MM.1S (cell line): Measurements from ENCODE around the gene OR2H1.

ENCODE experiments used
- DNase-seq: peaks from one replicate; pipeline ENCODE4 v3.0.0-alpha.2; 2015
- H2AFZ ChIP-seq: fragments of 300-600 bp; sonication (generic); 2 replicates; pipeline ENCODE4 v1.6.0; 2016; ENCODE audit warnings: antibody characterized with exemption, low read length
- H3F3A ChIP-seq: fragments of 300-600 bp; sonication (generic); 2 replicates; pipeline ENCODE4 v1.6.1; 2016; ENCODE audit warnings: mild to moderate bottlenecking, antibody characterized with exemption, low read length, moderate library complexity, mixed read lengths; ENCODE audit not compliant: insufficient read depth
- H3K27ac ChIP-seq: fragments of 300-600 bp; sonication (generic); 2 replicates; pipeline ENCODE4 v1.5.1; 2016; ENCODE audit warnings: mild to moderate bottlenecking, low read length
- H3K27me3 ChIP-seq: fragments of 300-600 bp; sonication (generic); replicated peaks from 2 replicates; pipeline ENCODE4 v1.6.0; 2016; ENCODE audit warnings: low read length; ENCODE audit not compliant: insufficient read depth
- H3K36me3 ChIP-seq: fragments of 300-600 bp; sonication (generic); replicated peaks from 2 replicates; pipeline ENCODE4 v1.6.1; 2016; ENCODE audit warnings: mild to moderate bottlenecking, low read length, mixed read lengths; ENCODE audit not compliant: insufficient read depth
- H3K4me1 ChIP-seq: fragments of 300-600 bp; sonication (generic); 2 replicates; pipeline ENCODE4 v1.6.1; 2016; ENCODE audit warnings: low read length, mixed read lengths
- H3K4me2 ChIP-seq: fragments of 300-600 bp; sonication (generic); 2 replicates; pipeline ENCODE4 v1.6.0; 2016; ENCODE audit warnings: low read depth, low read length
- H3K4me3 ChIP-seq: fragments of 300-600 bp; sonication (generic); 2 replicates; pipeline ENCODE4 v1.5.1; 2016; ENCODE audit warnings: low read length, mixed read lengths
- H3K79me2 ChIP-seq: fragments of 300-600 bp; sonication (generic); 2 replicates; pipeline ENCODE4 v1.6.1; 2016; ENCODE audit warnings: mixed run types, low read length, mixed read lengths
- H3K9ac ChIP-seq: fragments of 300-600 bp; sonication (generic); 2 replicates; pipeline ENCODE4 v1.6.1; 2016; ENCODE audit warnings: low read length, mixed read lengths
- H3K9me2 ChIP-seq: fragments of 300-600 bp; sonication (generic); replicated peaks from 2 replicates; pipeline ENCODE4 v1.6.1; 2016; ENCODE audit warnings: mild to moderate bottlenecking, low read length, mixed read lengths; ENCODE audit not compliant: insufficient read depth
- H3K9me3 ChIP-seq: fragments of 300-600 bp; sonication (generic); replicated peaks from 2 replicates; pipeline ENCODE4 v1.6.1; 2016; ENCODE audit warnings: mild to moderate bottlenecking, low read length, mixed read lengths; ENCODE audit not compliant: insufficient read depth
- H4K20me1 ChIP-seq: fragments of 300-600 bp; sonication (generic); 2 replicates; pipeline ENCODE4 v1.6.1; 2016; ENCODE audit warnings: mild to moderate bottlenecking, low read length, moderate library complexity, mixed read lengths; ENCODE audit not compliant: insufficient read depth
- CTCF ChIP-seq: fragments of 300-600 bp; sonication (generic); IDR thresholded peaks from 2 replicates; pipeline ENCODE4 v1.5.1; 2016; ENCODE audit warnings: antibody characterized with exemption, low read length, mixed read lengths
- EZH2 ChIP-seq: fragments of 300-600 bp; sonication (generic); optimal IDR thresholded peaks from 2 replicates; pipeline ENCODE3; 2017; ENCODE audit warnings: low read depth, mild to moderate bottlenecking, antibody characterized with exemption, low read length, mixed read lengths
- EZH2phosphoT487 ChIP-seq: fragments of 300-600 bp; sonication (generic); IDR thresholded peaks from 2 replicates; pipeline ENCODE4 v1.6.1; 2018; ENCODE audit warnings: antibody characterized with exemption, low read length

Gene OR2H1

GRCh38 chr6:29465279-29465678 lies 8.3 kb downstream of the OR2H1 start:
- H3K4me1 ChIP-seq, result no peaks in the 10 kb centered on the region
- H3K79me2 ChIP-seq, result no peaks in the 10 kb centered on the region
- no peak overlapping the region for H3K4me2 ChIP-seq
- H3K9me3 ChIP-seq, result no peaks in the 10 kb centered on the region
- no peak overlapping the region for H3K27ac ChIP-seq
- no peaks in the 10 kb centered on the region for H3F3A ChIP-seq
- TF ChIP-seq CTCF, result no peak
- TF ChIP-seq EZH2phosphoT487, result no peak
- no peak for TF ChIP-seq EZH2
- H4K20me1 ChIP-seq, result no peaks in the 10 kb centered on the region
- no peaks in the 10 kb centered on the region for H3K27me3 ChIP-seq
- H2AFZ ChIP-seq, result no peak overlapping the region
- no peak for DNase-seq
- H3K36me3 ChIP-seq, result no peaks in the 10 kb centered on the region
- no peaks in the 10 kb centered on the region for H3K9me2 ChIP-seq
- no peak overlapping the region for H3K9ac ChIP-seq
- H3K4me3 ChIP-seq, result no peak overlapping the region

GRCh38 chr6:29465801-29466200 lies 8.8 kb downstream of the OR2H1 start:
- Histone ChIP-seq H3K79me2 (no peaks in the 10 kb centered on the region), H3K4me3 (no peak overlapping the region), H3F3A (no peaks in the 10 kb centered on the region), H3K9ac (no peak overlapping the region), H3K4me2 (no peak overlapping the region), H4K20me1 (no peaks in the 10 kb centered on the region), H3K36me3 (no peaks in the 10 kb centered on the region), H3K4me1 (no peaks in the 10 kb centered on the region), H3K27me3 (no peaks in the 10 kb centered on the region), H2AFZ (no peak overlapping the region), H3K9me2 (no peaks in the 10 kb centered on the region), H3K27ac (no peak overlapping the region), H3K9me3 (no peaks in the 10 kb centered on the region)
- no peak for DNase-seq
- TF ChIP-seq EZH2phosphoT487 (no peak), CTCF (no peak), EZH2 (no peak)

GRCh38 chr6:29466241-29466640 lies 9.3 kb downstream of the OR2H1 start:
- H3K9me2 ChIP-seq, result no peaks in the 10 kb centered on the region
- H3K9ac ChIP-seq, result no peak overlapping the region
- H3K9me3 ChIP-seq, result no peaks in the 10 kb centered on the region
- TF ChIP-seq EZH2phosphoT487, result no peak
- no peak for TF ChIP-seq CTCF
- no peak for TF ChIP-seq EZH2
- no peaks in the 10 kb centered on the region for H3K4me1 ChIP-seq
- no peak overlapping the region for H3K27ac ChIP-seq
- no peak overlapping the region for H3K4me2 ChIP-seq
- no peaks in the 10 kb centered on the region for H3K36me3 ChIP-seq
- H3F3A ChIP-seq, result no peaks in the 10 kb centered on the region
- DNase-seq, result no peak
- no peaks in the 10 kb centered on the region for H4K20me1 ChIP-seq
- H3K79me2 ChIP-seq, result no peaks in the 10 kb centered on the region
- H3K27me3 ChIP-seq, result no peaks in the 10 kb centered on the region
- H3K4me3 ChIP-seq, result no peak overlapping the region
- H2AFZ ChIP-seq, result no peak overlapping the region
